KMS-11 (cell line): ENCODE measurements around the gene MACROD2.

Source experiments
- H2AFZ ChIP-seq: fragments of 200-600 bp; sonication (generic); 2 replicates; pipeline ENCODE4 v1.6.1; 2016; ENCODE audit warnings: antibody characterized with exemption, mixed run types, low read depth
- H3K27ac ChIP-seq: fragments of 200-600 bp; sonication (generic); 2 replicates; pipeline ENCODE4 v1.6.1; 2016; ENCODE audit warnings: mild to moderate bottlenecking, mixed run types
- H3K27me3 ChIP-seq: fragments of 200-600 bp; sonication (generic); 2 replicates; pipeline ENCODE4 v1.6.1; 2017; ENCODE audit warnings: mild to moderate bottlenecking, low read depth, mixed run types, moderate library complexity; ENCODE audit not compliant: insufficient read depth
- H3K36me3 ChIP-seq: fragments of 200-600 bp; sonication (generic); 2 replicates; pipeline ENCODE4 v1.6.1; 2017; ENCODE audit warnings: mild to moderate bottlenecking, mixed run types; ENCODE audit not compliant: insufficient read depth
- H3K4me1 ChIP-seq: fragments of 200-600 bp; sonication (generic); 2 replicates; pipeline ENCODE4 v1.6.1; 2016; ENCODE audit warnings: mild to moderate bottlenecking, low read depth, mixed run types; ENCODE audit not compliant: poor library complexity, severe bottlenecking
- H3K4me2 ChIP-seq: fragments of 200-600 bp; sonication (generic); 2 replicates; pipeline ENCODE4 v1.7.0; 2016; ENCODE audit warnings: mild to moderate bottlenecking, mixed run types
- H3K4me3 ChIP-seq: fragments of 200-600 bp; sonication (generic); IDR thresholded peaks from 2 replicates; pipeline ENCODE4 v1.6.1; 2017; ENCODE audit warnings: low read depth, low read length, mixed read lengths; ENCODE audit not compliant: insufficient read depth
- H3K79me2 ChIP-seq: fragments of 200-600 bp; sonication (generic); 2 replicates; pipeline ENCODE4 v1.6.1; 2016; ENCODE audit warnings: low read depth, mixed run types; ENCODE audit not compliant: insufficient read depth
- H3K9ac ChIP-seq: fragments of 200-600 bp; sonication (generic); 2 replicates; pipeline ENCODE4 v1.6.1; 2016; ENCODE audit warnings: mild to moderate bottlenecking, mixed run types
- H4K20me1 ChIP-seq: fragments of 200-600 bp; sonication (generic); 2 replicates; pipeline ENCODE4 v1.6.1; 2016; ENCODE audit warnings: mild to moderate bottlenecking, mixed run types; ENCODE audit not compliant: insufficient read depth
- TF ChIP-seq, protein P1 (sequence below): fragments of 200-600 bp; sonication (generic); conservative IDR thresholded peaks from 2 replicates; pipeline ENCODE4 v1.6.1; 2017; ENCODE audit warnings: low read depth, mild to moderate bottlenecking, antibody characterized with exemption, low read length, moderate library complexity, mixed read lengths

The MACROD2 gene

DNA sequence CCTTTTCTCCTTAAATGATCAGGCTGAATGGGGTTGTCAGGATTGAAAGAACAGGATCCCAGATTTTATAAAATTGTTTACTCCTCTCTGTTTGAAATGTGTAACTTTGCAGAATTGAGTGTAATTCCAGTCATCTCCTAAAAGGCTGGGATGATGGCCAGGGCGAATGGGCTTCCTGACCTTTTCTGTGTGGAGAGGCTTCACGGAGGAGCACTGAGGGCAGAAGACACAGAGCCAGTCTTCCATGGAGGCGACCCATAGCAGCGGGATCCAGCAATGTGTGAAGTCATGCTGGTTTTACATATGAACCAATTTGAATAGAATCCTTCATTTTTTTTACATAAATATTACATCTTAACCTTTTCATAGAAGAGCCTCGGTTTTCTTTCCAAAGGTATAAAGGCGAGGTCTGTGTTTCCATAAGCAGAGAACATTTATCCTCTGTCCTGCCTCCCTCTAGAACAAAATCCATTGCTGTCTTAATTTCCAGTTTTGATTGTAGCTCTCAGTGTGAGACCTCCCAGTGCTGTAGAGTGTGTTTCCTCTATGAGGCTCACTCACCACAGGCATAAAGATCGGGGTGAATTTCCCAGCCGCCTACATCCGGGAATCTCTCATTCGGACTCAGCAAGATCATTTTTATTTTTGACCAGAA is 711.8 kb downstream of the MACROD2 start:
- H3K36me3 ChIP-seq = no peaks in the 10 kb centered on the region
- no peak overlapping the region for H3K9ac ChIP-seq
- no peaks in the 10 kb centered on the region for H3K4me1 ChIP-seq
- H4K20me1 ChIP-seq = no peaks in the 10 kb centered on the region
- H3K79me2 ChIP-seq = no peaks in the 10 kb centered on the region
- TF ChIP-seq, protein P1, sequence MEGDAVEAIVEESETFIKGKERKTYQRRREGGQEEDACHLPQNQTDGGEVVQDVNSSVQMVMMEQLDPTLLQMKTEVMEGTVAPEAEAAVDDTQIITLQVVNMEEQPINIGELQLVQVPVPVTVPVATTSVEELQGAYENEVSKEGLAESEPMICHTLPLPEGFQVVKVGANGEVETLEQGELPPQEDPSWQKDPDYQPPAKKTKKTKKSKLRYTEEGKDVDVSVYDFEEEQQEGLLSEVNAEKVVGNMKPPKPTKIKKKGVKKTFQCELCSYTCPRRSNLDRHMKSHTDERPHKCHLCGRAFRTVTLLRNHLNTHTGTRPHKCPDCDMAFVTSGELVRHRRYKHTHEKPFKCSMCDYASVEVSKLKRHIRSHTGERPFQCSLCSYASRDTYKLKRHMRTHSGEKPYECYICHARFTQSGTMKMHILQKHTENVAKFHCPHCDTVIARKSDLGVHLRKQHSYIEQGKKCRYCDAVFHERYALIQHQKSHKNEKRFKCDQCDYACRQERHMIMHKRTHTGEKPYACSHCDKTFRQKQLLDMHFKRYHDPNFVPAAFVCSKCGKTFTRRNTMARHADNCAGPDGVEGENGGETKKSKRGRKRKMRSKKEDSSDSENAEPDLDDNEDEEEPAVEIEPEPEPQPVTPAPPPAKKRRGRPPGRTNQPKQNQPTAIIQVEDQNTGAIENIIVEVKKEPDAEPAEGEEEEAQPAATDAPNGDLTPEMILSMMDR = no peak
- no peak overlapping the region for H3K4me2 ChIP-seq
- no peaks in the 10 kb centered on the region for H3K27me3 ChIP-seq
- no peak overlapping the region for H3K4me3 ChIP-seq
- H3K27ac ChIP-seq = no peak overlapping the region
- no peak overlapping the region for H2AFZ ChIP-seq

GRCh38 chr20:14707865-14708596 is 712.7 kb downstream of the MACROD2 start:
- Histone ChIP-seq H3K27ac (no peak overlapping the region), H3K4me2 (no peak overlapping the region)

DNA sequence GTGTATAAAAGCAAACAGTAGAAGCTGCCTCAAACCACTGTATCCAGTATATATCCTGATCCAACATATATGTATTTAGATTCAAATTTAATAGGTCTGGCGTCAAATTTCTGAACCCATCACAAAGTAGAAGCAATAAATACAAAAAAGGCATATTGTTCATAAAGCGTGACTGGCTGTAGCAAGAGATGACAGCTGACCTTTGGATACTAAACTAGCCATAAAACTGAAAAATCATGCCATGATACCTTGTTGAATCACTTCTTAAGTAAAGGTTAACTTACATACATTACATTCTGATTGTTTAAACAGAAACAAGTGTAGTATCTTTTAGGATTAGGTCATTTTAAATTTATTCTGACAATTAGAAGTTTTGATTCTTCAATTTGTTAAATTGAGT is 714.1 kb downstream of the MACROD2 start:
- no peaks in the 10 kb centered on the region for H3K27me3 ChIP-seq
- no peaks in the 10 kb centered on the region for H3K36me3 ChIP-seq
- no peaks in the 10 kb centered on the region for H3K4me1 ChIP-seq
- no peak overlapping the region for H3K4me3 ChIP-seq
- H3K4me2 ChIP-seq = no peak overlapping the region
- H4K20me1 ChIP-seq = no peaks in the 10 kb centered on the region
- no peak overlapping the region for H3K9ac ChIP-seq
- H3K27ac ChIP-seq = no peak overlapping the region
- H3K79me2 ChIP-seq = no peaks in the 10 kb centered on the region
- H2AFZ ChIP-seq = no peak overlapping the region
- TF ChIP-seq, protein P1 = no peak

More at GRCh38 chr20:14707865-14708596, 712.7 kb downstream of the MACROD2 start:
- Histone ChIP-seq H3K9ac (no peak overlapping the region), H3K27me3 (no peaks in the 10 kb centered on the region), H2AFZ (no peak overlapping the region), H3K4me1 (no peaks in the 10 kb centered on the region), H3K79me2 (no peaks in the 10 kb centered on the region), H3K4me3 (no peak overlapping the region), H4K20me1 (no peaks in the 10 kb centered on the region), H3K36me3 (no peaks in the 10 kb centered on the region)
- TF ChIP-seq, protein P1 = no peak

GRCh38 chr20:14710951-14711350 is 715.6 kb downstream of the MACROD2 start:
- no peaks in the 10 kb centered on the region for H3K4me1 ChIP-seq
- no peak overlapping the region for H3K4me2 ChIP-seq
- H3K27me3 ChIP-seq = no peaks in the 10 kb centered on the region
- H3K79me2 ChIP-seq = no peaks in the 10 kb centered on the region
- no peaks in the 10 kb centered on the region for H3K36me3 ChIP-seq
- no peak overlapping the region for H3K4me3 ChIP-seq
- H4K20me1 ChIP-seq = no peaks in the 10 kb centered on the region
- H2AFZ ChIP-seq = no peak overlapping the region
- H3K9ac ChIP-seq = no peak overlapping the region
- TF ChIP-seq, protein P1 = no peak
- no peak overlapping the region for H3K27ac ChIP-seq
